Endodermal cell (in vitro differentiated cells): ENCODE data around the gene DCTD. TPM values are rescaled to one million over a fixed set of nuclear protein-coding genes. Genes with fewer than 3 reads are reported as not detected.

Source experiments
- DNase-seq: peaks from one replicate; pipeline ENCODE4 v3.0.0-alpha.2; 2017
- H3K27ac ChIP-seq: 2 replicates; pipeline ENCODE4 v1.5.1; 2013; ENCODE audit warnings: mild to moderate bottlenecking, low read depth, low read length, moderate library complexity
- H3K27me3 ChIP-seq: 2 replicates; pipeline ENCODE4 v1.6.1; 2013; ENCODE audit warnings: mild to moderate bottlenecking, low read length, moderate library complexity; ENCODE audit not compliant: insufficient read depth, control insufficient read depth, poor library complexity, severe bottlenecking
- H3K36me3 ChIP-seq: 2 replicates; pipeline ENCODE4 v1.7.0; 2013; ENCODE audit warnings: mild to moderate bottlenecking, low read length, moderate library complexity; ENCODE audit not compliant: control insufficient read depth, insufficient read depth
- H3K4me1 ChIP-seq: one replicate; pipeline ENCODE4 v1.7.0; 2013; ENCODE audit warnings: low read length; ENCODE audit not compliant: control insufficient read depth, insufficient read depth
- H3K4me3 ChIP-seq: 2 replicates; pipeline ENCODE4 v1.5.1; 2013; ENCODE audit warnings: mild to moderate bottlenecking, low read length, moderate library complexity
- H3K9ac ChIP-seq: 2 replicates; pipeline ENCODE4 v1.6.1; 2013; ENCODE audit warnings: mild to moderate bottlenecking, low read length, moderate library complexity; ENCODE audit not compliant: poor library complexity, severe bottlenecking; ENCODE audit errors: extremely low read depth
- H3K9me3 ChIP-seq: 2 replicates; pipeline ENCODE4 v1.6.1; 2013; ENCODE audit warnings: mild to moderate bottlenecking, low read length, moderate library complexity; ENCODE audit not compliant: control insufficient read depth
- H3K27ac Mint-ChIP-seq: 2 replicates; pipeline ENCODE4 v1.8.0; 2020; ENCODE audit warnings: mixed read lengths
- H3K27me3 Mint-ChIP-seq: 2 replicates; pipeline ENCODE4 v1.8.0; 2021; ENCODE audit warnings: mild to moderate bottlenecking, mixed read lengths; ENCODE audit not compliant: insufficient read depth
- H3K36me3 Mint-ChIP-seq: 2 replicates; pipeline ENCODE4 v1.8.0; 2020; ENCODE audit warnings: low read depth, mixed read lengths
- H3K4me1 Mint-ChIP-seq: 2 replicates; pipeline ENCODE4 v1.8.0; 2020; ENCODE audit warnings: mixed read lengths
- H3K4me3 Mint-ChIP-seq: 2 replicates; pipeline ENCODE4 v1.8.0; 2020; ENCODE audit warnings: mild to moderate bottlenecking, moderate library complexity, mixed read lengths
- H3K9me3 Mint-ChIP-seq: 2 replicates; pipeline ENCODE4 v1.8.0; 2020; ENCODE audit warnings: mild to moderate bottlenecking, mixed read lengths
- WGBS, 2 experiments: methylation state at CpG; one replicate each; pipeline versions ENCODE4 v1.1.5 to v1.1.7; 2013; ENCODE audit warnings: missing lambda C conversion rate in 2 of 2, mixed read lengths in 1 of 2; ENCODE audit not compliant: insufficient coverage in 1 of 2, insufficient read length in 1 of 2; 5-methylcytosine and 5-hydroxymethylcytosine counted together
- total RNA-seq, 2 donors: library from RNA; stranded (reverse); fragmentation: NEBNext Ultra II Directional in 1 of 2; extraction: Animal tissue kit (Norgen Biotek cat#: 25700) in 1 of 2; gene quantifications; 2 replicates in 1 of 2; 3 replicates in 1 of 2; pipeline ENCODE4 v1.2.1, GENCODE V29; 2021
- TF ChIP-seq, protein P1 (sequence below): fragments of 200-600 bp; sonication (generic); conservative IDR thresholded peaks from 2 replicates; pipeline ENCODE4 v1.5.0; 2021; ENCODE audit warnings: antibody characterized with exemption, mild to moderate bottlenecking

Gene DCTD
- total RNA-seq, 2 donors from 2014 or later: 104 to 111 TPM

DNA sequence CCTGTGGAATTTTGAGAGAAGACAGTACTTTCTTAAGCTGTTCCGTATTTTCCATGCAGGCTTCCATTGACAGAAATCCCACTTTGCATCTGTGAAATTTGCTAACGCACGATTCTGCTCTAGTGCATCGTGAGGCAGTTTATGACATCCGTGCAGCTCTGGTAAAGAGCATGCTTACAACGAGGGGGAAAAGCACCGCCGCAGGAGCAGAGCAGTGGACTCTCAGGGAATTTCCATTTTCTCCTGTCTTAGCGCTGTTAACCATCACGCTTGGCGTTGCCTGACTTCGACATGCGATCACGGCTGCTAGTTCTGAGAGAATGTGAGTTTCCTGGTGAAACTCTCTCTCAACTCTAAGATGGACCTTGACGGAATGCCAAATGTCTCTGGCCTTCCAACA lies 43.9 kb downstream of the DCTD start:
- 96% methylated on average over 15 of the region's 15 CpGs for WGBS, 2 experiments
- Histone ChIP-seq H3K27ac (no peak overlapping the region), H3K9ac (no peak overlapping the region), H3K9me3 (no peaks in the 10 kb centered on the region), H3K27me3 (no peaks in the 10 kb centered on the region), H3K4me3 (no peak overlapping the region), H3K36me3 (no peaks in the 10 kb centered on the region), H3K4me1 (no peaks in the 10 kb centered on the region)
- TF ChIP-seq, protein P1, sequence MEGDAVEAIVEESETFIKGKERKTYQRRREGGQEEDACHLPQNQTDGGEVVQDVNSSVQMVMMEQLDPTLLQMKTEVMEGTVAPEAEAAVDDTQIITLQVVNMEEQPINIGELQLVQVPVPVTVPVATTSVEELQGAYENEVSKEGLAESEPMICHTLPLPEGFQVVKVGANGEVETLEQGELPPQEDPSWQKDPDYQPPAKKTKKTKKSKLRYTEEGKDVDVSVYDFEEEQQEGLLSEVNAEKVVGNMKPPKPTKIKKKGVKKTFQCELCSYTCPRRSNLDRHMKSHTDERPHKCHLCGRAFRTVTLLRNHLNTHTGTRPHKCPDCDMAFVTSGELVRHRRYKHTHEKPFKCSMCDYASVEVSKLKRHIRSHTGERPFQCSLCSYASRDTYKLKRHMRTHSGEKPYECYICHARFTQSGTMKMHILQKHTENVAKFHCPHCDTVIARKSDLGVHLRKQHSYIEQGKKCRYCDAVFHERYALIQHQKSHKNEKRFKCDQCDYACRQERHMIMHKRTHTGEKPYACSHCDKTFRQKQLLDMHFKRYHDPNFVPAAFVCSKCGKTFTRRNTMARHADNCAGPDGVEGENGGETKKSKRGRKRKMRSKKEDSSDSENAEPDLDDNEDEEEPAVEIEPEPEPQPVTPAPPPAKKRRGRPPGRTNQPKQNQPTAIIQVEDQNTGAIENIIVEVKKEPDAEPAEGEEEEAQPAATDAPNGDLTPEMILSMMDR: no peak
- Mint-ChIP-seq H3K4me3 (no peak overlapping the region), H3K36me3 (peaks cover 4% of the 10 kb centered on the region), H3K27me3 (no peaks in the 10 kb centered on the region), H3K9me3 (peaks cover 4% of the 10 kb centered on the region), H3K27ac (no peak overlapping the region), H3K4me1 (peaks cover 9% of the 10 kb centered on the region)
- no peak for DNase-seq

GRCh38 chr4:182872886-182873285 lies 44.3 kb downstream of the DCTD start:
- H3K4me3 ChIP-seq: no peak overlapping the region
- H3K4me1 ChIP-seq: no peaks in the 10 kb centered on the region
- no peak overlapping the region for H3K27ac Mint-ChIP-seq
- 86 to 92% methylated on average over 9 to 13 of the region's 13 CpGs for WGBS, 2 experiments
- H3K9me3 ChIP-seq: no peaks in the 10 kb centered on the region
- no peaks in the 10 kb centered on the region for H3K27me3 Mint-ChIP-seq
- H3K4me1 Mint-ChIP-seq: peaks cover 5% of the 10 kb centered on the region
- H3K27me3 ChIP-seq: no peaks in the 10 kb centered on the region
- TF ChIP-seq, protein P1: no peak
- H3K27ac ChIP-seq: no peak overlapping the region
- peaks cover 4% of the 10 kb centered on the region for H3K9me3 Mint-ChIP-seq
- H3K9ac ChIP-seq: no peak overlapping the region
- no peak for DNase-seq
- no peaks in the 10 kb centered on the region for H3K36me3 ChIP-seq
- peaks cover 4% of the 10 kb centered on the region for H3K36me3 Mint-ChIP-seq
- no peak overlapping the region for H3K4me3 Mint-ChIP-seq

DNA sequence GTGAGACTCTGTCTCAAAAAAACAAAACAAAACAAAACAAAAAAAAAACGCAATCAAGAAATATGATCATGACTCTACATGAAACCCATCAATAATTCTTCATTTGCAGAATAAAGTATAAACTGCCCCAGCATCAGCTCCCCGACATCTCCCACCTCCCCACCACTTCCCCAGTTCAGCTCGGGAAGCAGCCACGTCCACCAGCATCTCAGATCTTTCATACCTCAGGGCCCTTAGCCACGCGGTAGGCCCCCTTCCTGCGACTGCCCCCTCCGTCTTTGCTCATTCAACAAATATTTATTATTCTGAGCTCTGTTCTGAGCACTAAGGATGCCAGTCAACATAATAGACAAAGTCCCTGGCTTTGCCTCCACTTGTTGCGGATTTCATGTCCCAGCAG lies 45.6 kb downstream of the DCTD start:
- H3K27me3 Mint-ChIP-seq: no peaks in the 10 kb centered on the region
- Histone ChIP-seq H3K27ac (no peak overlapping the region), H3K9ac (no peak overlapping the region), H3K27me3 (no peaks in the 10 kb centered on the region), H3K4me3 (no peak overlapping the region), H3K4me1 (no peaks in the 10 kb centered on the region), H3K36me3 (no peaks in the 10 kb centered on the region), H3K9me3 (no peaks in the 10 kb centered on the region)
- 80% methylated on average over 6 to 9 of the region's 9 CpGs for WGBS, 2 experiments
- H3K9me3 Mint-ChIP-seq: no peaks in the 10 kb centered on the region
- H3K4me1 Mint-ChIP-seq: no peaks in the 10 kb centered on the region
- no peaks in the 10 kb centered on the region for H3K36me3 Mint-ChIP-seq
- no peak for DNase-seq
- no peak overlapping the region for H3K27ac Mint-ChIP-seq
- TF ChIP-seq, protein P1: no peak
- no peak overlapping the region for H3K4me3 Mint-ChIP-seq
